ENCODE measurements around the gene IQSEC1. TPM values are rescaled to one million over a fixed set of nuclear protein-coding genes. Genes with fewer than 3 reads are reported as not detected.

Gene IQSEC1
- total and polyA plus RNA-seq, 2 donors (not counting 3 experiments of a cell fraction or from before 2014, with no cell fraction given): 5.2 to 18.0 TPM

DNA sequence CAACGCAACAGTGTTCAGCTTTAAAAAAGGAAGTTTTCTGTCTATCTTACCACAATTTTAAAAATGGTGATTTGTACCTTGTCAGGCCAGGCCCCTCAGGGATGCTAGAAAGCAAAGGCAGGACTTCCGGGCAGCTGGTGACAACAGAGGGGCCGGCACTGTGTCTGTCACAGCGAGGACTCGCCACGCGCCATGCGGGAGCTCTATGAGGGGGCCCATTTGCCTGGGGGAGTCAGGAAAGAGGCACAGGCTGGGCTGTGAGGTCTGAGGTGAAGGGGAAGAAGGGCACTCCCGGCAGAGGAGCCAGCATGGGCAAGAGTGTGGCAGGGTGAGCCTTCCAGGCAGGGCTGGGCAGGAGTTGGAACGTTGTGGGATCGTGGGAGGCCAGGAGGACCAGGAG, 7.0 kb downstream of the IQSEC1 start:
- Histone ChIP-seq H3K9me3 (replicated peaks; ENCODE audit: control insufficient read depth, insufficient read depth, low read length) (no peaks in the 10 kb centered on the region), H4K20me1 (replicated peaks; ENCODE audit: control insufficient read depth, extremely low read depth, insufficient read depth, low read length) (no peaks in the 10 kb centered on the region), H2AFZ (ENCODE audit: low read depth, low read length) (no peak overlapping the region), H3K27ac (ENCODE audit: insufficient read depth, low read depth, low read length) (no peak overlapping the region), H3K36me3 (ENCODE audit: control insufficient read depth in 2 of 2, extremely low read depth in 1 of 2, insufficient read depth in 2 of 2, low read length in 2 of 2) (no peaks in the 10 kb centered on the region), H3K27me3 (ENCODE audit: control insufficient read depth in 2 of 2, insufficient read depth in 2 of 2, low read length in 2 of 2) (no peaks in the 10 kb centered on the region), H3K9ac (replicated peaks; ENCODE audit: extremely low read depth, insufficient read depth, low read length) (no peak overlapping the region), H3K4me1 (ENCODE audit: control insufficient read depth, extremely low read depth, insufficient read depth, low read length) (no peaks in the 10 kb centered on the region), H3K79me2 (ENCODE audit: control insufficient read depth, insufficient read depth, low read length) (no peaks in the 10 kb centered on the region), H3K4me2 (ENCODE audit: insufficient read depth, low read length) (no peak overlapping the region), H3K4me3 (replicated peaks in 1 of 3; ENCODE audit: insufficient read depth in 1 of 3, low read depth in 1 of 3, low read length in 3 of 3) (no peak overlapping the region), H3K9me1 (replicated peaks; ENCODE audit: control insufficient read depth, extremely low read depth, insufficient read depth, low read length) (no peaks in the 10 kb centered on the region)
- ChIA-PET CTCF (interaction anchor here (1.2 kb wide), 1 partner anchor 26 kb away, joined by 3 read pairs; no protein-coding TSS in a partner anchor), POLR2A (no interaction called here)
- FAIRE-seq (no peak), DNase-seq (ENCODE audit: low read depth, low spot score) (no peak)
- dilution Hi-C loops (cut with MboI; ENCODE audit: extremely low pct_ligation_motif_present, low sequenced_read_pairs): no loop called here
- TF ChIP-seq, protein P1, sequence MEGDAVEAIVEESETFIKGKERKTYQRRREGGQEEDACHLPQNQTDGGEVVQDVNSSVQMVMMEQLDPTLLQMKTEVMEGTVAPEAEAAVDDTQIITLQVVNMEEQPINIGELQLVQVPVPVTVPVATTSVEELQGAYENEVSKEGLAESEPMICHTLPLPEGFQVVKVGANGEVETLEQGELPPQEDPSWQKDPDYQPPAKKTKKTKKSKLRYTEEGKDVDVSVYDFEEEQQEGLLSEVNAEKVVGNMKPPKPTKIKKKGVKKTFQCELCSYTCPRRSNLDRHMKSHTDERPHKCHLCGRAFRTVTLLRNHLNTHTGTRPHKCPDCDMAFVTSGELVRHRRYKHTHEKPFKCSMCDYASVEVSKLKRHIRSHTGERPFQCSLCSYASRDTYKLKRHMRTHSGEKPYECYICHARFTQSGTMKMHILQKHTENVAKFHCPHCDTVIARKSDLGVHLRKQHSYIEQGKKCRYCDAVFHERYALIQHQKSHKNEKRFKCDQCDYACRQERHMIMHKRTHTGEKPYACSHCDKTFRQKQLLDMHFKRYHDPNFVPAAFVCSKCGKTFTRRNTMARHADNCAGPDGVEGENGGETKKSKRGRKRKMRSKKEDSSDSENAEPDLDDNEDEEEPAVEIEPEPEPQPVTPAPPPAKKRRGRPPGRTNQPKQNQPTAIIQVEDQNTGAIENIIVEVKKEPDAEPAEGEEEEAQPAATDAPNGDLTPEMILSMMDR (IDR thresholded peaks at IDR 0.05; ENCODE audit: extremely low read depth in 1 of 2, insufficient read depth in 1 of 2, low read depth in 1 of 2, low read length in 2 of 2): no peak
- TF ChIP-seq, protein P2, sequence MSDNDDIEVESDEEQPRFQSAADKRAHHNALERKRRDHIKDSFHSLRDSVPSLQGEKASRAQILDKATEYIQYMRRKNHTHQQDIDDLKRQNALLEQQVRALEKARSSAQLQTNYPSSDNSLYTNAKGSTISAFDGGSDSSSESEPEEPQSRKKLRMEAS (IDR thresholded peaks at IDR 0.05; ENCODE audit: insufficient read depth, insufficient read length): no peak
- TF ChIP-seq MYC (IDR thresholded peaks at IDR 0.05; ENCODE audit: low read depth, low read length): no peak
- TF ChIP-seq GATA2 (IDR thresholded peaks at IDR 0.05; ENCODE audit: insufficient read depth, insufficient read length, low read depth, low read length): no peak
- TF ChIP-seq POLR2AphosphoS5 (IDR thresholded peaks at IDR 0.05; ENCODE audit: insufficient read depth, low read depth, low read length): no peak
- no peak for TF ChIP-seq FOS (IDR thresholded peaks at IDR 0.05; ENCODE audit: borderline replicate concordance, insufficient read depth, low read length)
- TF ChIP-seq EZH2 (IDR thresholded peaks at IDR 0.05; ENCODE audit: borderline replicate concordance, low read depth, low read length, severe bottlenecking): no peak
- no peak for TF ChIP-seq JUN (IDR thresholded peaks at IDR 0.05; ENCODE audit: borderline replicate concordance, insufficient read depth, insufficient read length, low read depth)
- no peak for TF ChIP-seq POLR2A (IDR thresholded peaks at IDR 0.05; ENCODE audit: low read depth, low read length)
- intact Hi-C loops (cut with micrococcal nuclease): no loop called here
- BruUV-seq (replicated peaks): no TSS peak
